Measurements from ENCODE around the gene LBR.
"Not testable (repeated sequence)": the region's sequence is repeated elsewhere in the genome, so short reads cannot be mapped to it uniquely, and the experiment has no call there.

Gene LBR

GRCh38 chr1:225418059-225418458 is 9.8 kb downstream of the LBR start:
- no peak for DNase-seq

- DNase-seq, result no peak
Observed at GRCh38 chr1:225415967-225416745, 11.7 kb downstream of the LBR start.

- no peak for DNase-seq
Observed at GRCh38 chr1:225415307-225415706, 12.5 kb downstream of the LBR start.

- no peak for DNase-seq
Observed at GRCh38 chr1:225413708-225414375, 14.0 kb downstream of the LBR start.

GRCh38 chr1:225412803-225413351 is 15.0 kb downstream of the LBR start:
- DNase-seq, result no peak

GRCh38 chr1:225412321-225412720 is 15.5 kb downstream of the LBR start:
- no peak for DNase-seq

- DNase-seq, result no peak
Observed at GRCh38 chr1:225410036-225410435, 17.8 kb downstream of the LBR start.

GRCh38 chr1:225409051-225409450 is 18.8 kb downstream of the LBR start:
- DNase-seq, result no peak

- no peak for DNase-seq
Observed at GRCh38 chr1:225408249-225408648, 19.6 kb downstream of the LBR start.

GRCh38 chr1:225407755-225408154 is 20.1 kb downstream of the LBR start:
- DNase-seq, result no peak

GRCh38 chr1:225406976-225407725 is 20.7 kb downstream of the LBR start:
- no peak for DNase-seq

- no peak for DNase-seq
Observed at GRCh38 chr1:225400968-225401367, 26.9 kb downstream of the LBR start.

GRCh38 chr1:225396357-225396756 is 31.5 kb downstream of the LBR start:
- DNase-seq, result no peak

- no peak for DNase-seq
Observed at GRCh38 chr1:225389843-225390242, 38.0 kb downstream of the LBR start.

- no peak for DNase-seq
Observed at GRCh38 chr1:225388372-225388771, 39.5 kb downstream of the LBR start.

- not testable (repeated sequence) for DNase-seq
Observed at GRCh38 chr1:225386860-225387259, 41.0 kb downstream of the LBR start.

GRCh38 chr1:225380691-225381090 is 47.1 kb downstream of the LBR start:
- DNase-seq, result no peak

GRCh38 chr1:225378880-225379279 is 49.0 kb downstream of the LBR start:
- DNase-seq, result no peak

- DNase-seq, result no peak
Observed at GRCh38 chr1:225374996-225375395, 52.8 kb downstream of the LBR start.

- DNase-seq, result no peak
Observed at GRCh38 chr1:225373155-225373554, 54.7 kb downstream of the LBR start.

- no peak for DNase-seq
Observed at GRCh38 chr1:225371366-225372010, 56.4 kb downstream of the LBR start.

GRCh38 chr1:225368036-225368552 is 59.7 kb downstream of the LBR start:
- no peak for DNase-seq

GRCh38 chr1:225366552-225366951 is 61.3 kb downstream of the LBR start:
- no peak for DNase-seq
